GM18867 (cell line): Measurements from ENCODE around the gene TKTL1.

ENCODE experiments used
- ATAC-seq: cut with Tn5 transposase; IDR thresholded peaks from one replicate; pipeline ENCODE4 v1.9.1; 2021; ENCODE audit warnings: mild to moderate bottlenecking, moderate library complexity; ENCODE audit not compliant: unreplicated experiment

TKTL1 gene

DNA sequence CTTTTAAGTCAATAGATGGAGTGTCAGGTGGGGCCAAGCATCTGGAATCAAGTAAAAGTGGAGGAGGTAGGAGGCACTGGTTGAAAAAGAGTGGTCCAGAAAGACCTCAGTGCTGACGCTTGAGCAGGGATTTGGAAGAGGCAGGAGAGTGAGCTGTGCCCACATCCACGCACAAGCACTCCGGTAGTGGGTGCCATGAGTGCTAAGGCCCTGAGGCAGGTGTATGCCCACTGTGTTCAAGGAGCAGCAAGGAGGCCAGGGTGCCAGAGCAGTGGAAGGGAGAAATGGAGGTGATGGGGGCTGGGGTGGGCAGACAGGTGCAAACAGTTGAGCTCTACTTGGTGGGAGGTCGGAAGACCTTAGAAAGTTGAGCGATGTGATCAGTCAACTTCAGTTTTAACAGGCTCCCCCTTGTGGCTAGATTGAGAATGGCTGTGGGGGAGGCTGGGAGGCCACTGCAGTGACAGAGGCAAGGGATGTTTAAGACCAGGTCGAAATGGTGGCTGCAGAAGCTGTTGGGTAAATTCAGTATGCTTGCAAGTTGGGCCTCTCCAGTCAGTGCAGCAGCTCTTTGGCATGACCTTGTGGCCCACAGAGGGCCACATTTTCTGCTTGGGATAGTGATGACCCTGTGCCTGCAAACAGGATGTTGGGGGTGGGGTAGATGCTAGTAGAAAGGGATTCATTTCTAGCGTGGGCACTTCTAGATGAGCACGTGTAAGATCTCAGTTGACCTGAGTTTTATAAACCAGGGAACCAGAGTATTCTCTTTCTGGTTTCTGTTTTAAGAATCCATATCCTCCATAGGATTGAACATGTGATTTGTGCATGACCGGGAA is 12.7 kb downstream of the TKTL1 start:
- ATAC-seq: peak; percentile 62

- no peak for ATAC-seq
These were observed 13.6 kb downstream of the TKTL1 start for GRCh38 chrX:154309041-154309775.

- no peak for ATAC-seq
These were observed 15.3 kb downstream of the TKTL1 start for GRCh38 chrX:154310616-154311536.

DNA sequence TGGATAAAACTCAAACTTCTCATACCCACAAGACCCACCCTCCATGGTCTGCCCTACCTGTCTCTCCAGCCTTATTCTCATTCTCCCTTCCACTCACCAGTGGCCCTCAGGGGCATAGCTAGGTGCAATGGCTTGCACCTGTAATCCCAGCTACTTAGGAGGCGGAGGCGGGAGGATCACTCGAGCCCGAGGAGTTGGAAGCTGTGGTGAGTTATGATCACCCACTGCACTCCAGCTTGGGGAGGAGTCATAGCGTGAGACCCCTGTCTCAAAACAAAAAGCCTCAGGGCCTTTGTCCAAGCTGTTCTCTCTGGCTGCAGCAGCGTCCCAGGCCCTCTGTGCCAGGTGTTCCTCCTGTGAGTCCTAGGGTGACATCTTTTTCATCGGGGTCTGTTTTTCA is 16.5 kb downstream of the TKTL1 start:
- no peak for ATAC-seq

- no peak for ATAC-seq
These were observed 17.6 kb downstream of the TKTL1 start for GRCh38 chrX:154313147-154313546.

DNA sequence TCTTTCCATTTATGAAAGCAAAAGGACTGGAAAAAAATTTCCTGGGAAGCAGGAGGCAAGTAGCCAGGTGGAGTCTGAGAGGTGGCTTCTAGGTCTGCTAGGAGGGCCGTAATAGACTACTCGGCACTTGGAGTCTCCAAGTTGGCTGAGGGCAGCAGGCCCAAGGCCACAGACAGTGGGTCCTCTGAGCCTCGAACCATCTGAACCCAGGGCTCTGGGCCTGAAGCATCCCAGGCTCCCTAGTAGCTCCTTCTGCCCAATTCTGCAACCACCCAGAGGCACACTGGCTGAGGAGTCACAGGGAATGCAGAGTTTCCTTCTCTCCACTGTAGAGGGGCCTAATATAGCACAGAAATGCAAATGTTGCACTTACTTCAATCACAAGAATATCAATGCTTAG is 19.8 kb downstream of the TKTL1 start:
- ATAC-seq: no peak

DNA sequence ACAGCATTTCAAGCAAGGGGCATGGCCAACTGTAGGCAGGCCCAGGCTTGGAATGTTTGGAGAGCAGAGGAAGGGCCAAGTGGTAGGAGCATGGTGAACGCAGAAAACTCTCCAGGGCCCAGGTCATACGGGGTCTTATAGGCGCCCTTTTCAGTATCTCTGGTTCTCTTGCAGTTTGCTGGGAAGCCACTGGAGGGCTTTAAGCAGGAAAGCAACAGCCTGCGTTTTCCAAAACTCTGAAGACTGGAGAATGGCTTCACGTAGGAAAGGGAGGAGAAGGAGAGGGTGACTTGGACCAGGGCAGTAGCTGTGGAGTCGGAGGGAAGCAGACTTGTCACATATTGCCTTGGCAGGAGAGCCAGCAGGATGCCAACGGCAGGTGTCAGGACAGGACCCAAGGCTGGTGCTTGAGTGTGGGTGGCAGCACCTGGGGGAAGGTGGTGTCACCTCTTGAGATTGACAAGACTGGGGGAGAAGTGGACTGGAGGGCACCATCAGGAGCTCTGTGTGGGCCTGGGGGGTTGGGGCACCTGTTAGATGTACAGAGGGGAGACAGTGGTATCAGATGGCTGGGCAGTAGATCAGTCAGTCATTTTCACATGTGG is 21.9 kb downstream of the TKTL1 start:
- ATAC-seq: no peak

DNA sequence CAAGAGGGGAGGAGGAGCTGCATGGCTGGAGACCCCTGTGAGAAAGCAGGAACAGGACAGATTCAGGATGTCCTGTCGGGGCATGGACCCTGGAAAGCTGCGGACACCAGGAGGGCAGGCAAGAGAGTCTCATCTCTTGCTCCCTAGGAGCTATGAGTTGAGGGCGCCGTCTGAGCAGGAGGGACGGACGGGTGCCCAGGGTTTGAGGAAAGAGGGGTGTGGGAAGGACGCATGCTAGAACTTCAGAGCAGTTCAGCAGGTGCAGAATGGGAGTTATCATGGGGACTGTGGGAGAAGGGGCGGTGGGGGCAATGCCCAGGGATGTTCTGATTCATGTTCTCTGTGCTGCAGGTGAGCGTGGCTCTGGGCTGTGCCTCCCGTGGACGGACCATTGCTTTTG is 24.8 kb downstream of the TKTL1 start:
- no peak for ATAC-seq

GRCh38 chrX:154321152-154321551 is 25.6 kb downstream of the TKTL1 start:
- no peak for ATAC-seq

- ATAC-seq: no peak
These were observed 26.0 kb downstream of the TKTL1 start for GRCh38 chrX:154321594-154321993.

DNA sequence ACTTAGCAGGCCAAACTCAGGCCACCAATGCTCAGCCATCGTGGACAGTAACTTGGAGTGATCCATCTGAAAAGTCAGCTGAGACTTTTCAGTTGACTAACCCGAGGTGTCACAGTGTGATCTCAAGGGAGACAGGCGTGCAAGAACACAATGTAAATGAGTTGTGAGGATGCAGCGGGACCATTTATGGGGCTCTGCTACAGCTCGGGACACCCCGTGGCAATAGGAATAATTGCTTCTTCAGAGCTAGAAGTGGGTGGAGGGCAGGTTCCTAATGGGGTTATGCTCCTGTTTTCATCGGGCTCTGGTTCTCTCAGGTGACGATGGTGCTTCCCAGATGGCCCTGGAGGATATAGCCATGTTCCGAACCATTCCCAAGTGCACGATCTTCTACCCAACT is 27.3 kb downstream of the TKTL1 start:
- no peak for ATAC-seq

DNA sequence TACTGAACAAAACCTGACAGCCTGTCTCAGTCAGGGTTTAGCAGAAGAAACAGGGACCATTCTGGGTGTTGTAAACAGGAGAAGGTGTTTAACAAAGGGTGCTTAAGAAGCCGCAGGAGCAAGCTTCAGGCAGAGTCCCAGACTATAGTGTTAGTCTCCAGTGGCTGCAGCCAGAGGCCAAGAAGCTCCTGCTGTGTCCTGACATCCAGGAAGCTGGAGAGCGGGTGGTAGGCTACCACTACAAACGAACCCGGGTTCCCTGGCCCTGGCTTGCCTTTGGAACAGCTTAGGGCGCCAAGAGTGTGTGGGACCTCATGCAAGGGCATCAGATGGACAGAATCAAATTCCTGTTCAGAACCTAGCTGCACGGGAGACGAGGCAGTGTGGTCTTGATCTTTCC is 27.9 kb downstream of the TKTL1 start:
- no peak for ATAC-seq

DNA sequence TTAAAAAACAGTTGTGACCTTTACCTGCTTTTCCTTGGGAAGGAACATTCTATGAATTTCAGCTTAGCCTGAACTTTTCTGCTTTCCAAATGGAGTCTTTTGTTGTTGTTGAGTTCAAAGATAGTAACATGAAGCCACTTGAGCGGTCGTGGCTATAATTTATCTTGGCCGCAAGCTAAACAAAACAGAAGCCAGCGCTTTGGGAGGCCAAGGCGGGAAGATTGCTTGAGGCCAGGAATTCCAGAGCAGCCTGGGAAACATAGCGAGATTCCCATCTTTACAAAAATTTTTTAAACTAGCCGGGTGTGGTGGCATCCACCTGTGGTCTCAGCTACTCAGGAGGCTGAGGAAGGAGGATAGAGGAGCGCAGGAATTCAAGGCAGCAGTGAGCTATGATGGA is 29.9 kb downstream of the TKTL1 start:
- ATAC-seq: no peak

DNA sequence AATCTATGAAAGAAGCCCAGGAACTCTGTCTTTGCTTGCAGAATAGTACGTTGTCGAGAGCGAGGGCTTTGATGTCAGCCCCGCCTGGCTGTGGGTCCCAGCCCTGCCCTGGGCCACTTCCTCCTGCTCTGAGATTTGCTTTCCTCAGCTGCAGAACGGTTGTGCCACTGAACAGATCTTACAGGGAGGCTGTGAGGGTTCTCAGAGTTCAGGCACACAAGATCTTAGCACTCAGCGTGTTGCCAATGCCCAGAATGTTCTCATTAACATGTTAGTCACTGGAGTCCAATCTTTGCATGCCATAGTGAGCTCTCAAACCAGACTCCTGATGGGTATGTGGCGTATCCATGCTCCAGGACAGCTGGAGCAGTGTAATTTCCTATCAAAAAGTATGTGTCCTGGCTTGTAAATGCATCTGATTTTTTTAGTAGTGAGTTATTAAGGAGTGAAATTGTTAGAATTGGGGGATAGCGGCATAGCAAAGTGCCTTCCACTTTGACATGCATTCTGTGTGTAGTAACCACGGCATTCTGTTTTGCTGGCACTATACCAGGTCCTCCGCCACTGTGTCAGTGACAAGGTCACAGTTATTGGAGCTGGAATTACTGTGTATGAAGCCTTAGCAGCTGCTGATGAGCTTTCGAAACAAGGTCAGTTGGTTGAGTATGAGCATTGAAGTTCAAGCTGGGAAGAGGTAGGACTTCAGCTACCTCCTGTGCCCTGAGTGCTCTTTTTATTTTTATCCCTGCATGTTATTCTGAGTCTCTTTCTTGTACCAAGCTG is 31.6 kb downstream of the TKTL1 start:
- no peak for ATAC-seq

- ATAC-seq: no peak
These were observed 33.1 kb downstream of the TKTL1 start for GRCh38 chrX:154328646-154329045.

GRCh38 chrX:154329294-154329693 is 33.7 kb downstream of the TKTL1 start:
- ATAC-seq: no peak

GRCh38 chrX:154332561-154332960 is 37.0 kb downstream of the TKTL1 start:
- ATAC-seq: no peak

GRCh38 chrX:154333116-154333515 is 37.5 kb downstream of the TKTL1 start:
- no peak for ATAC-seq

- peak; percentile 75 for ATAC-seq
These were observed 38.3 kb downstream of the TKTL1 start for GRCh38 chrX:154333837-154334271.

DNA sequence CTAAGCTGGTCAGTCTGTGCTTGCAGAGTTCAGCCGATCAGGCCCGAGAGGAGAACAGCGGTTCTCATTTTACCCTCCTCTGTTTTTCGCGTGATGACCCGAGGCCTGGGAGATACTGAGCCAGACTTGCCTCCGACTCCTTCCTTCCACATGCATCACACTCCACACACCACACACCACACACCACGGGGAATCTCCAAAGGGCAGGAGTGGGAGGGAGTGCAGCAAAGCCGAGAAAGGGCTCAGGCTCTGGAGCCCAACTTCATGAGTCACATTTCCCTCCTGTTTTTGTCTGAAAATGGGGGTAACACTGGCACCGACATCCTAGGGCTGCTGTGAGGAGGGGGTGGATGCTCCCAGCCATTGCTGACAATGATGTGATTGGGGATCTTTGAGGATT is 38.9 kb downstream of the TKTL1 start:
- ATAC-seq: no peak
